Fibroblast of skin of abdomen (primary cell): ENCODE data around the gene ETF1.

Experiments used
- DNase-seq: peaks from one replicate; pipeline ENCODE4 v3.0.0-alpha.2; 2013

Gene ETF1

DNA sequence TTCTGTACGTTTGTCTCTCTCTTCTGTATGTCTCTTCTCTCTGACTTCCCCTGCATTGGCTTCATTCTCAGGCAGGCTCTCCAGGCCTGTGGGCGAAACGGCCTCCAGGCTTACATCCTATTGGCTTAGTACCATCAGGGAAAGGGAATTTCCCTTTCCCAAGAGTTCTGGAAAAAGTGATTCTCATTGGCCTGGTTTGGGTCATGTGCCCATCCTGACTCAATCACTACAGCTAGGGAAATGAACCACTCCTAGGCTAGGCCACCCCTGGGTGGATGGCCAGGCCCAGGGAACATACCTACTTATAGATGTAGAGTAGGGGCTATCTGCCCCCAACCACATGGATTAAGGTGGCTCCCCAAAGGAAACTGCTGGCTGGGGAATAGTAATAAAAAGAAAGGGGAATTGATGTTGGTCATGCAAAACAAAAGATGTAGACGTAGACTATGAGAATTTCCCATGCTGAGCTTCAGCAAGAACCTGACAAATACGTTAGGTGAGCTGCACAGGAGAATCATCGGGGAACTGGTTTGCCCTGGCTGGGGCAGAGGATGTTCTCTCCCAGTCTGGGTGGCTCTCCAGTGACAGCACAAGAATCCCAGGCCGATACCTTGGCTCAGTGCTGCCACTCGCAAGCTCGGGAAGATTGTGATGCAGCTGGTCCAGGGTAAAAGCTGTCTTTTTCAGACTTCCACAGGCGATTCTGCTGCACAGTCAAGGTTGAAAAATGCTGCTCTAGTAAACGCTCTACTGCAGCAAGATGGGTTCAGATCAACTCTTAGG, 81.5 kb downstream of the ETF1 start:
- DNase-seq, result peak; percentile 66

DNA sequence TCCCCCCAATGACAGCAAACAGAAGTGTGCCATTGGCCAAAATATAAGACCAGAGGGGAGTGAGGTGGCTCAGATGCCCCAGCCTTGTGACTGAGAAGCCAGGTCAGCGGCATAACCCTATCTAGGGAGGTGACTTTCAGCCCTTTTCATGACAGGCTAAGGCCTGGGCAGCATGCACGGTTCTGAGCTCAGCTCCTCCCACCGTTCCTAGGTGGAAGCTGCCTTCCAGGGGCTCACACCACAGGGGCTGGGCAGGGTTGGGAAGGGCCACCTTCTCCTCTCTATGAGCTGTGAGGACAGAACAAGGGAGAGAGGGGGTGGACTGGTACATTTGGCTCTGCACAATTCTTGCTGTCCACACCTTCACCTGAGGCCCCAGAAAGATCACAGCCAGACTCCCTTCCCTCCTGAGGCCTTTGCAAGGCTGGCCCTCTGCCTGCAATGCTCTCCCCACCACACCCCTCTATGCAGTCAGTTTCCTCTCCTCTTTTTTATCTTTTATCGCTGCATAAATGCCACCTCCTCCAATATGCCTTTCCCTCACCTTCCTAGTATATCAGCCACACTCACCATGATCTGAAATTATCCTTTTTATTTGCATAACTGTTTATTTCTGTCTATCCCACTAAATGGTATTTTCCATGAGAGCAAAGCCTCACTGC, 82.9 kb downstream of the ETF1 start:
- DNase-seq, result no peak

DNA sequence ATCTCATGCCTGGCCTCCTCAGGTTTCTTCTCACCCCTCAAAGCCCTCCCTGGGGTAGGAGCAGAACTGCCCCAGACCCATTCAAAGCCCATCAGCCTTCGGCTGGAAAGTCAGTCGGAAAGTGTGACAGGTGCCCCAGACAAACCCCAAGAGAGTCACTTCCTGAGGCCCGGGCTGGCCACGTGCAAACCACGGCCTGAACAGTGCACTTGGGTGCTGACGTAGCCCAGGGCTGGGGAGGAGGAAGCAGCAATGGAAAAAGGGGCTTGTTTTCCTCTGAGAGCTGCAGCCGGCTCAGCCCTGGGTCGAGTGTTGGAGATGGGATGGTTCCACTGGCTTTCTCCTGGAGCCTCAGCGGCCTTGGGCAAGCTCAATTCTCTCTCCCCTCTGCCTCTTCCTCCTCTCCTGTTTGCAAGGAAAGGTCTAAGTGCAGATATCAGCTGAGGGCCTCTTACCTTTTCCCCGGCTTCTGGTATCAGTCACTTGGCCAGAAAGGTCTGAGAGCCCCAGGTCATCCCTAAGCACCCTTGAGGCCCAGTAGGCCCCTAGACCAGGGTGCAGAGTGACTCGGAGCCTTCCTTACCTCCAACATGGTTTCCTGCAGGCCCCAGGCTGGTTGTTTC, 83.6 kb downstream of the ETF1 start:
- no peak for DNase-seq

- no peak for DNase-seq
Observed at GRCh38 chr5:138458856-138459255, 84.2 kb downstream of the ETF1 start.

DNA sequence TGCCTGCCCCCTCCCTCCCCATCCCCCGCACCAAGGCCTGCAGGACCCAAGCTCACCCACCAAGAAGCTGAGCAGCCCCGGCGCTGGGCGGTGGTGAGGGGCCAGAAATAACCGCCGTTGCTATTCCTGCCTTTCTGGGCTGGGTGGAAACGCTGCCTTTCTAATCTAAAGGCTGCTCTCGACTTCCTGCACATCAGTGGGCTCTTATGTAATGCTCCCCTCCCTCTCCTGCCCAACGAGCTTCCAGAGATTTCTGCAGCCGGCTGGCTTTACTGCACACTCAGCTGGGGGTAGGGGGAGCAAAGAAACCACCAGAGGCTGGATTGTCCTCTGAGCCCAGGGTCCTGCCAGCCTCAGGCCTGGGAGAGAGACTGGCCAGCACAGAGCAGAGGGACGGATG, 84.7 kb downstream of the ETF1 start:
- no peak for DNase-seq

DNA sequence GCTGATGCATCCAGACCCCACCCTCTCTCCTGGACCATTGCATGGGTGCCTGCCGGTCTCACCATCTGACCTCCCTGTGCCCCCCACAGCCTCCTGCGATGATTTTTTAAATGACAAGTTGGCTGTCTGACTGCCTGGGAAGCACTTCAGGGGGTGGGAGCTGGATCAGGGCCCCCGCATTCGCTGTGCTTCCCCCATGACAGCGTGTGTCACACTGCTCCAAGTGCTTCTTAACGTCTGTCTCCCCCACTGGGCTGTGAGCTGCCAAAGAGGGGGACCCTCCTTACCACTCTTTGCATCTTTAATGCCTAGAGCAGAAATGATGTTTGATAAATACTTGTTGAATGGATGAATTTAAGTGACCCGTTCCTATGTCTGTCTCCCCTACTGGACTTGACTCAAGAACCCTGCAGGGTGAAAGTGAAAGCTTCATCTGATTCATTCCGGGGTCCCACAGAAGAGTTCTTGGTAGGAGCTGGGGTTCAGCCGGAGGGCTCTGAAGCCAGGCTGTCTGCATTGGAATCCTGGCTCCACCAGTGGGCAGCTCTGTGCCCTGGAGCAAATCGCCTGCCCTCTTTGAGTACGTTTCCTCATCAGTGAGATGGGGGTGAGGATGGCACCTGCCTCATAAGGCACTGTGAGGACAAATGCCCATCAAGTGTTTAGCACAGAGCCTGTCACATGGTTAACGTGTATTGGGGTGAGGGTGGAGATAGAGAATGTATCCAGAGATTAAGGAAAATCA, 85.3 kb downstream of the ETF1 start:
- DNase-seq, result no peak
